HG03520 (cell line): ENCODE data around the gene NAALADL2.

ENCODE experiments used
- ATAC-seq: cut with Tn5 transposase; IDR thresholded peaks from one replicate; pipeline ENCODE4 v1.9.1; 2021; ENCODE audit warnings: mild to moderate bottlenecking, moderate library complexity; ENCODE audit not compliant: unreplicated experiment

NAALADL2 gene

GRCh38 chr3:174859114-174859735 lies at the start of gene NAALADL2:
Gene NAALADL2 (plus strand): TSS chr3:174859334.
- no peak for ATAC-seq

GRCh38 chr3:174810254-174810653 lies 48.9 kb upstream of the NAALADL2 start:
- ATAC-seq, result no peak

- no peak for ATAC-seq
Observed at GRCh38 chr3:174812172-174812862, 46.8 kb upstream of the NAALADL2 start.

GRCh38 chr3:174815750-174816149 lies 43.4 kb upstream of the NAALADL2 start:
- ATAC-seq, result no peak

- ATAC-seq, result no peak
Observed at GRCh38 chr3:174820885-174821284, 38.2 kb upstream of the NAALADL2 start.

- ATAC-seq, result no peak
Observed at GRCh38 chr3:174821477-174821876, 37.7 kb upstream of the NAALADL2 start.

GRCh38 chr3:174822320-174822719 lies 36.8 kb upstream of the NAALADL2 start:
- no peak for ATAC-seq

GRCh38 chr3:174826069-174826468 lies 33.1 kb upstream of the NAALADL2 start:
- ATAC-seq, result no peak

- ATAC-seq, result no peak
Observed at GRCh38 chr3:174844746-174845145, 14.4 kb upstream of the NAALADL2 start.

- no peak for ATAC-seq
Observed at GRCh38 chr3:174846055-174846454, 13.1 kb upstream of the NAALADL2 start.

- no peak for ATAC-seq
Observed at GRCh38 chr3:174854987-174855386, 4.1 kb upstream of the NAALADL2 start.

GRCh38 chr3:174857301-174857700 lies 1.8 kb upstream of the NAALADL2 start:
- no peak for ATAC-seq

- no peak for ATAC-seq
Observed at GRCh38 chr3:174858353-174858752, 781 bp upstream of the NAALADL2 start.

GRCh38 chr3:174859756-174860155 lies 622 bp downstream of the NAALADL2 start:
- no peak for ATAC-seq

GRCh38 chr3:174862101-174862500 lies 3.0 kb downstream of the NAALADL2 start:
- ATAC-seq, result no peak

- no peak for ATAC-seq
Observed at GRCh38 chr3:174862666-174863065, 3.5 kb downstream of the NAALADL2 start.

- ATAC-seq, result no peak
Observed at GRCh38 chr3:174863488-174863887, 4.4 kb downstream of the NAALADL2 start.

GRCh38 chr3:174869448-174869847 lies 10.3 kb downstream of the NAALADL2 start:
- no peak for ATAC-seq

- no peak for ATAC-seq
Observed at GRCh38 chr3:174873832-174874657, 14.9 kb downstream of the NAALADL2 start.

GRCh38 chr3:174882789-174883188 lies 23.7 kb downstream of the NAALADL2 start:
- no peak for ATAC-seq

GRCh38 chr3:174883881-174884675 lies 24.9 kb downstream of the NAALADL2 start:
- ATAC-seq, result no peak
